MM.1S (cell line): ENCODE results near the gene DNTT.

Source experiments
- DNase-seq: peaks from one replicate; pipeline ENCODE4 v3.0.0-alpha.2; 2015
- H2AFZ ChIP-seq: fragments of 300-600 bp; sonication (generic); 2 replicates; pipeline ENCODE4 v1.6.0; 2016; ENCODE audit warnings: antibody characterized with exemption, low read length
- H3F3A ChIP-seq: fragments of 300-600 bp; sonication (generic); 2 replicates; pipeline ENCODE4 v1.6.1; 2016; ENCODE audit warnings: mild to moderate bottlenecking, antibody characterized with exemption, low read length, moderate library complexity, mixed read lengths; ENCODE audit not compliant: insufficient read depth
- H3K27ac ChIP-seq: fragments of 300-600 bp; sonication (generic); 2 replicates; pipeline ENCODE4 v1.5.1; 2016; ENCODE audit warnings: mild to moderate bottlenecking, low read length
- H3K27me3 ChIP-seq: fragments of 300-600 bp; sonication (generic); replicated peaks from 2 replicates; pipeline ENCODE4 v1.6.0; 2016; ENCODE audit warnings: low read length; ENCODE audit not compliant: insufficient read depth
- H3K36me3 ChIP-seq: fragments of 300-600 bp; sonication (generic); replicated peaks from 2 replicates; pipeline ENCODE4 v1.6.1; 2016; ENCODE audit warnings: mild to moderate bottlenecking, low read length, mixed read lengths; ENCODE audit not compliant: insufficient read depth
- H3K4me1 ChIP-seq: fragments of 300-600 bp; sonication (generic); 2 replicates; pipeline ENCODE4 v1.6.1; 2016; ENCODE audit warnings: low read length, mixed read lengths
- H3K4me2 ChIP-seq: fragments of 300-600 bp; sonication (generic); 2 replicates; pipeline ENCODE4 v1.6.0; 2016; ENCODE audit warnings: low read depth, low read length
- H3K4me3 ChIP-seq: fragments of 300-600 bp; sonication (generic); 2 replicates; pipeline ENCODE4 v1.5.1; 2016; ENCODE audit warnings: low read length, mixed read lengths
- H3K79me2 ChIP-seq: fragments of 300-600 bp; sonication (generic); 2 replicates; pipeline ENCODE4 v1.6.1; 2016; ENCODE audit warnings: mixed run types, low read length, mixed read lengths
- H3K9ac ChIP-seq: fragments of 300-600 bp; sonication (generic); 2 replicates; pipeline ENCODE4 v1.6.1; 2016; ENCODE audit warnings: low read length, mixed read lengths
- H3K9me2 ChIP-seq: fragments of 300-600 bp; sonication (generic); replicated peaks from 2 replicates; pipeline ENCODE4 v1.6.1; 2016; ENCODE audit warnings: mild to moderate bottlenecking, low read length, mixed read lengths; ENCODE audit not compliant: insufficient read depth
- H3K9me3 ChIP-seq: fragments of 300-600 bp; sonication (generic); replicated peaks from 2 replicates; pipeline ENCODE4 v1.6.1; 2016; ENCODE audit warnings: mild to moderate bottlenecking, low read length, mixed read lengths; ENCODE audit not compliant: insufficient read depth
- H4K20me1 ChIP-seq: fragments of 300-600 bp; sonication (generic); 2 replicates; pipeline ENCODE4 v1.6.1; 2016; ENCODE audit warnings: mild to moderate bottlenecking, low read length, moderate library complexity, mixed read lengths; ENCODE audit not compliant: insufficient read depth
- CTCF ChIP-seq: fragments of 300-600 bp; sonication (generic); IDR thresholded peaks from 2 replicates; pipeline ENCODE4 v1.5.1; 2016; ENCODE audit warnings: antibody characterized with exemption, low read length, mixed read lengths
- EZH2 ChIP-seq: fragments of 300-600 bp; sonication (generic); optimal IDR thresholded peaks from 2 replicates; pipeline ENCODE3; 2017; ENCODE audit warnings: low read depth, mild to moderate bottlenecking, antibody characterized with exemption, low read length, mixed read lengths
- EZH2phosphoT487 ChIP-seq: fragments of 300-600 bp; sonication (generic); IDR thresholded peaks from 2 replicates; pipeline ENCODE4 v1.6.1; 2018; ENCODE audit warnings: antibody characterized with exemption, low read length

The DNTT gene

GRCh38 chr10:96259150-96259549, 45.1 kb upstream of the DNTT start:
- no peak overlapping the region for H3K4me2 ChIP-seq
- H3K9me2 ChIP-seq: no peaks in the 10 kb centered on the region
- H3K27me3 ChIP-seq: no peaks in the 10 kb centered on the region
- no peak for DNase-seq
- H3K79me2 ChIP-seq: peaks cover 80% of the 10 kb centered on the region
- no peak overlapping the region for H2AFZ ChIP-seq
- peaks cover 35% of the 10 kb centered on the region for H3K4me1 ChIP-seq
- no peak overlapping the region for H3K4me3 ChIP-seq
- no peaks in the 10 kb centered on the region for H4K20me1 ChIP-seq
- H3K27ac ChIP-seq: no peak overlapping the region
- TF ChIP-seq EZH2phosphoT487 (no peak), EZH2 (no peak), CTCF (no peak)
- H3K9me3 ChIP-seq: no peaks in the 10 kb centered on the region
- no peak overlapping the region for H3K9ac ChIP-seq
- no peaks in the 10 kb centered on the region for H3K36me3 ChIP-seq
- peaks cover 10% of the 10 kb centered on the region for H3F3A ChIP-seq

GRCh38 chr10:96260014-96260413, 44.2 kb upstream of the DNTT start:
- Histone ChIP-seq H3K27ac (peak overlapping the region; percentile 16; the same call in 1 of the 2 replicates), H4K20me1 (no peaks in the 10 kb centered on the region), H3K36me3 (no peaks in the 10 kb centered on the region), H3K27me3 (no peaks in the 10 kb centered on the region), H3K4me3 (no peak overlapping the region), H2AFZ (no peak overlapping the region), H3K9me2 (no peaks in the 10 kb centered on the region), H3K4me1 (peaks cover 35% of the 10 kb centered on the region), H3K79me2 (peaks cover 83% of the 10 kb centered on the region), H3K4me2 (no peak overlapping the region), H3K9ac (no peak overlapping the region), H3K9me3 (no peaks in the 10 kb centered on the region), H3F3A (peaks cover 10% of the 10 kb centered on the region)
- no peak for DNase-seq
- TF ChIP-seq EZH2phosphoT487: no peak
- TF ChIP-seq EZH2: no peak
- no peak for TF ChIP-seq CTCF

GRCh38 chr10:96261132-96261531, 43.1 kb upstream of the DNTT start:
- Histone ChIP-seq H3K9ac (no peak overlapping the region), H4K20me1 (no peaks in the 10 kb centered on the region), H3K9me2 (no peaks in the 10 kb centered on the region), H3K27ac (no peak overlapping the region), H2AFZ (no peak overlapping the region), H3K9me3 (no peaks in the 10 kb centered on the region), H3K4me2 (no peak overlapping the region), H3F3A (peaks cover 10% of the 10 kb centered on the region), H3K27me3 (no peaks in the 10 kb centered on the region), H3K4me3 (no peak overlapping the region), H3K79me2 (peaks cover 88% of the 10 kb centered on the region), H3K36me3 (no peaks in the 10 kb centered on the region), H3K4me1 (peaks cover 35% of the 10 kb centered on the region)
- TF ChIP-seq CTCF: no peak
- no peak for TF ChIP-seq EZH2
- no peak for TF ChIP-seq EZH2phosphoT487
- DNase-seq: no peak

- H3K27ac ChIP-seq: no peak overlapping the region
- no peaks in the 10 kb centered on the region for H3K9me2 ChIP-seq
- H3K4me3 ChIP-seq: no peak overlapping the region
- no peak overlapping the region for H3K4me2 ChIP-seq
- TF ChIP-seq EZH2: no peak
- no peak for TF ChIP-seq CTCF
- no peak for TF ChIP-seq EZH2phosphoT487
- H3K79me2 ChIP-seq: peaks cover 92% of the 10 kb centered on the region
- H3F3A ChIP-seq: peaks cover 10% of the 10 kb centered on the region
- no peaks in the 10 kb centered on the region for H3K36me3 ChIP-seq
- no peak overlapping the region for H3K9ac ChIP-seq
- H3K9me3 ChIP-seq: no peaks in the 10 kb centered on the region
- H4K20me1 ChIP-seq: no peaks in the 10 kb centered on the region
- H2AFZ ChIP-seq: no peak overlapping the region
- no peak for DNase-seq
- H3K4me1 ChIP-seq: peaks cover 33% of the 10 kb centered on the region
- no peaks in the 10 kb centered on the region for H3K27me3 ChIP-seq
Measured at GRCh38 chr10:96261930-96262329, 42.3 kb upstream of the DNTT start.
